ENCODE data around the gene MOB4.

Gene MOB4

DNA sequence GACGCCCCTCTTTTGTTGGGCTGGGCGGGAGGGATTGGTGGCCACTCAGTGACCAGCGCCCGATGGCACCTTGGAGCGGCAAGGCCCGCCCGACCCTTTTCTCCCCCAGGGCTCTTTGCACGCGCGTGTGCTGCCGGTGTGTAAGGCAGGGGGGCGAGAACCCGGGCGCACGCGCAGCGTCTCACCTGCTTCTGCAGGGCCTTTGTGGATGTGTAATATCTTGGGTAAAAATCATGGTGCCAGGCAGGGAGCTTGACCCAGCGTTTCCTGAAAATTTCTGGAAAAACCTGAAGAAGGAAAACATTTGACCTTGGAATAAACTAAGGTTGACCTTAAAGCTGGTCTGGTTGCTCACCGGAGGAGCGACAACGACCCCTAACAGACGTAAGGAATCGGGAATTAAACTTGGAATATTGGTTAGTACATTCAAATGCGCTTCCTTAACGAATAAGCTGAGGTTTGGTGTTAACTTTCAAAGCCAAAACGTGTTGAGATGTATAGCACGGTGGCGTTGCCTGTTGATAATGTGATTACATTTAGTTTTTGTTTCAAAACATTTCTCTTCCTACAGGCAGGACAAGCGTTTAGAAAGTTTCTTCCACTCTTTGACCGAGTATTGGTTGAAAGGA lies 15.2 kb upstream of the MOB4 start:
- DNase-seq (ENCODE audit: extremely low read depth, low read depth), result no peak
- TF ChIP-seq CTCF (IDR thresholded peaks at IDR 0.05; ENCODE audit: low read depth, low read length), result no peak

- no peak for DNase-seq (ENCODE audit: extremely low read depth, low read depth)
- no peak for TF ChIP-seq CTCF (IDR thresholded peaks at IDR 0.05; ENCODE audit: low read depth, low read length)
Measured at GRCh38 chr2:197502201-197502600, 13.7 kb upstream of the MOB4 start.

DNA sequence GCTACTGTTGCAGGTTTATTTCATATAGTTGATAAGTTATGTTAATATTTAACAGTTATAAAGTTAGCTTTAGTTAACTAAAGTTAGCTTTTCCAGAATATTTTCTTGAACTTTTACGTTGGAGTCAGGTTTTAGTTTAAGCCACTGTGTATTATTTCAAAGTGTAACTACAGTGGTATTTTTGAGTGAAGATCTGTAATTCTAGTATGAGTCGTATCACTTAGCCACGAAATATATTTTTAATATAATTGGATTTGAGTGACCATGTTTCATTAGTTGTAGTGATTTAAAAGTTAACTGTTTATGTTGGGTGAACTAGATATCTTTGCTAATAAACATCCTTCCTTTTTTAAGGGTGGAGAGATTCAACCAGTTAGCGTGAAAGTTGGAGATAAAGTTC lies 13.2 kb upstream of the MOB4 start:
- no peak for TF ChIP-seq CTCF (IDR thresholded peaks at IDR 0.05; ENCODE audit: low read depth, low read length)

DNA sequence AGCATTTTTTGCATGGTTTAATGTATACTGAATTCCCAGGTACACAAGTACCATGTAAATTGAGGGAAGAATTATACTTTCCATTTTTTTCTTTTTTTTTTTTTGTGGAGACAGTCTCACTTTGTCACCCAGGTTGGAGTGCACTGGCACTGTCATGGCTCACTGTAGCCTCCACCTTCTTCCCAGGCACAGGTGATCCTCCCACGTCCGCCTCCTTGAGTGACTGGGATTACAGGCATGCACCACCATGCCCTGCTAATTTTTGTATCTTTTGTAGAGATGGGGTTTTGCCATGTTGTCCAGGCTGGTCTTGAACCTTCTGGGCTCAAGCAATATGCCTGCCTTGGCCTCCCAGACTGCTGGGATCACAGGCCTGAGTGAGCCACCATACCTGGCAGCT lies 11.9 kb upstream of the MOB4 start:
- no peak for TF ChIP-seq CTCF (IDR thresholded peaks at IDR 0.05; ENCODE audit: low read depth, low read length)
- DNase-seq (ENCODE audit: extremely low read depth, low read depth), result no peak

More for the DNA sequence above, 13.2 kb upstream of the MOB4 start:
- no peak for DNase-seq (ENCODE audit: extremely low read depth, low read depth)

DNA sequence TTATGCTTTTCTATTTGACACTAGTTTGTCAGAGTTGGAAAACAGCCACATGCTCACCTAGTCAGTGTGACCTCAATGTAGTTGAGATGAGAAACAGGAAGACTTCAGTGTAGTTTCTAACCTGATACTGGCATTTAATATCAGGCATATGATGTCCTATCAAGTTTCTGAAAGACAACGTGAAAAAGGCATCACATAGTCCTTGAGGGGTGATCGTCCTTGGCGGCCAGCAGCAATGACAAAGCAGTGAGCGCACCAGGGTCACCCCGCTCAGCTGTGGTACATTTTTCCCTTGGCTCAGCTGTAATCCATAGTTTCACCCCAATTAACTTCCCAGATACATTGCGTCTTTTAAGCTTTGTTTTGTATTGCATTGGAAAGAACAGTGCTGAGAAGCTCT lies 11.4 kb upstream of the MOB4 start:
- no peak for DNase-seq (ENCODE audit: extremely low read depth, low read depth)
- TF ChIP-seq CTCF (IDR thresholded peaks at IDR 0.05; ENCODE audit: low read depth, low read length), result no peak

- TF ChIP-seq CTCF (IDR thresholded peaks at IDR 0.05; ENCODE audit: low read depth, low read length), result no peak
- no peak for DNase-seq (ENCODE audit: extremely low read depth, low read depth)
Measured at GRCh38 chr2:197506658-197507057, 9.2 kb upstream of the MOB4 start.

- no peak for DNase-seq (ENCODE audit: extremely low read depth, low read depth)
- TF ChIP-seq CTCF (IDR thresholded peaks at IDR 0.05; ENCODE audit: low read depth, low read length), result no peak
Measured at GRCh38 chr2:197513915-197514314, 2.0 kb upstream of the MOB4 start.
